RWPE1 (cell line): ENCODE measurements around the gene PRMT5.

ENCODE experiments used
- CTCF ChIA-PET: fragments of 350-600 bp; sonication (Branson Sonifier 250); formaldehyde crosslinking; extraction: SDS; loops from one replicate; lab custom pipeline; 2021; lab: Yijun Ruan, JAX
- POLR2A ChIA-PET: fragments of 400-600 bp; formaldehyde crosslinking; extraction: SDS; loops from one replicate; lab custom pipeline; 2020; ENCODE audit warnings: antibody characterized with exemption; ENCODE audit not compliant: low non-redundant PET; lab: Yijun Ruan, JAX
- DNase-seq: peaks from one replicate; pipeline ENCODE4 v3.0.0; 2012; ENCODE audit warnings: low spot score
- H3K27ac ChIP-seq: fragments of 450-650 bp; 2 replicates; pipeline ENCODE4 v1.5.1; 2017
- TF ChIP-seq, protein P1 (sequence below): fragments of 450-650 bp; conservative IDR thresholded peaks from 2 replicates; pipeline ENCODE4 v1.5.1; 2017; ENCODE audit warnings: low read depth, mild to moderate bottlenecking

The PRMT5 gene

DNA sequence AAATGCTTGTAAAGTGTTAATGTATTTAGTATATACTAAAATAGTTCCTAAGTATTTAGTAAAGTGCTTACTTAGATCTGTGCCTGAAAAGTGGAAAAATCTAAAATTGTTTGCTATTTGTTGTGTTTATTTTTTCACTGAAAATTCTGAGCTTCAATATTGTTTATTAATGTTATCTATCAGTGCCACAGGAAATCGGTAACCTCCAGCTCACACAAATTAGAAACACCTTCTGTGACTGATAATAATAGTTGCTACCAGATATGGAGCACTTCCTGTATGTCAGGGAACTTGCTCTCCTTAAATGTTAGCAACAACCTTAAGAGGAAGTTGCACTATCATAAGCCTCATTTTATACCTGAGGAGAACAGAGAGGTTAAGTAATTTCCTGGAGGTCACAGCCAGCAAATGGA lies 58.4 kb downstream of the PRMT5 start:
- CTCF ChIA-PET = interaction anchor here (0.6 to 1.4 kb wide), 4 partner anchors 18 to 314 kb away, joined by 3 to 6 read pairs (median 6); no protein-coding TSS in a partner anchor
- H3K27ac ChIP-seq = peak overlapping the region; percentile 99
- POLR2A ChIA-PET = interaction anchor here (0.6 to 1.2 kb wide), 2 partner anchors 45 to 318 kb away, joined by 6 to 7 read pairs; no protein-coding TSS in a partner anchor
- DNase-seq = no peak
- TF ChIP-seq, protein P1, sequence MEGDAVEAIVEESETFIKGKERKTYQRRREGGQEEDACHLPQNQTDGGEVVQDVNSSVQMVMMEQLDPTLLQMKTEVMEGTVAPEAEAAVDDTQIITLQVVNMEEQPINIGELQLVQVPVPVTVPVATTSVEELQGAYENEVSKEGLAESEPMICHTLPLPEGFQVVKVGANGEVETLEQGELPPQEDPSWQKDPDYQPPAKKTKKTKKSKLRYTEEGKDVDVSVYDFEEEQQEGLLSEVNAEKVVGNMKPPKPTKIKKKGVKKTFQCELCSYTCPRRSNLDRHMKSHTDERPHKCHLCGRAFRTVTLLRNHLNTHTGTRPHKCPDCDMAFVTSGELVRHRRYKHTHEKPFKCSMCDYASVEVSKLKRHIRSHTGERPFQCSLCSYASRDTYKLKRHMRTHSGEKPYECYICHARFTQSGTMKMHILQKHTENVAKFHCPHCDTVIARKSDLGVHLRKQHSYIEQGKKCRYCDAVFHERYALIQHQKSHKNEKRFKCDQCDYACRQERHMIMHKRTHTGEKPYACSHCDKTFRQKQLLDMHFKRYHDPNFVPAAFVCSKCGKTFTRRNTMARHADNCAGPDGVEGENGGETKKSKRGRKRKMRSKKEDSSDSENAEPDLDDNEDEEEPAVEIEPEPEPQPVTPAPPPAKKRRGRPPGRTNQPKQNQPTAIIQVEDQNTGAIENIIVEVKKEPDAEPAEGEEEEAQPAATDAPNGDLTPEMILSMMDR = no peak
